ENCODE measurements around the gene NSL1.
"Not testable (repeated sequence)": the region's sequence is repeated elsewhere in the genome, so short reads cannot be mapped to it uniquely, and the experiment has no call there.

Gene NSL1

GRCh38 chr1:212791676-212792395 is at the start of gene NSL1, which contains the start of gene TATDN3:
Gene NSL1, minus strand, starts transcription at chr1:212791777. Its CDS starts 14 bp downstream, at chr1:212791763.
Gene TATDN3, plus strand, starts transcription at chr1:212791894. Its CDS starts 28 bp downstream, at chr1:212791922.
- peak; percentile 100 for DNase-seq

- no peak for DNase-seq
These were observed 46.6 kb upstream of the NSL1 start for GRCh38 chr1:212838145-212838544.

GRCh38 chr1:212833211-212834207 is 41.9 kb upstream of the NSL1 start:
- not testable (repeated sequence) for DNase-seq

- no peak for DNase-seq
These were observed 36.8 kb upstream of the NSL1 start for GRCh38 chr1:212828395-212828794.

- DNase-seq: no peak
These were observed 36.3 kb upstream of the NSL1 start for GRCh38 chr1:212827831-212828278.

- no peak for DNase-seq
These were observed 35.7 kb upstream of the NSL1 start for GRCh38 chr1:212827171-212827776.

- DNase-seq: no peak
These were observed 34.3 kb upstream of the NSL1 start for GRCh38 chr1:212825798-212826452.

GRCh38 chr1:212824201-212824600 is 32.6 kb upstream of the NSL1 start:
- DNase-seq: no peak

- no peak for DNase-seq
These were observed 31.4 kb upstream of the NSL1 start for GRCh38 chr1:212822956-212823355.

GRCh38 chr1:212820969-212821368 is 29.4 kb upstream of the NSL1 start:
- no peak for DNase-seq

GRCh38 chr1:212819726-212820125 is 28.1 kb upstream of the NSL1 start:
- no peak for DNase-seq

- DNase-seq: no peak
These were observed 25.1 kb upstream of the NSL1 start for GRCh38 chr1:212816567-212817278.

GRCh38 chr1:212814537-212815334 is 23.2 kb upstream of the NSL1 start:
- no peak for DNase-seq

- DNase-seq: no peak
These were observed 14.2 kb upstream of the NSL1 start for GRCh38 chr1:212805767-212806166.

GRCh38 chr1:212797681-212798080 is 6.1 kb upstream of the NSL1 start:
- DNase-seq: no peak

- no peak for DNase-seq
These were observed 3.0 kb upstream of the NSL1 start for GRCh38 chr1:212794561-212795014.

GRCh38 chr1:212792396-212792908 is 875 bp upstream of the NSL1 start:
- peak; percentile 76 for DNase-seq

- DNase-seq: no peak
These were observed 309 bp downstream of the NSL1 start for GRCh38 chr1:212791261-212791675.

GRCh38 chr1:212785871-212786270 is 5.7 kb downstream of the NSL1 start:
- no peak for DNase-seq

GRCh38 chr1:212783976-212784375 is 7.6 kb downstream of the NSL1 start:
- DNase-seq: no peak

Measured in activated CD8-positive, alpha-beta memory T cell treated with anti-CD3 and anti-CD28 coated beads for 24 hours (primary cell).